A549 (cell line): ENCODE data around the gene TGIF2. TPM values are rescaled to one million over a fixed set of nuclear protein-coding genes. Genes with fewer than 3 reads are reported as not detected.

Source experiments
- ATAC-seq, 2 experiments: fragments of 200-7000 bp in 1 of 2; fragments of >200 bp in 1 of 2; cut with Nextera tagmentation in 1 of 2; cut with Tn5 transposase in 1 of 2; 3 replicates each; pipeline versions ENCODE4 v1.8.0 to v1.9.1; 2018 to 2020; ENCODE audit warnings: mild to moderate bottlenecking in 1 of 2, moderate library complexity in 1 of 2
- CTCF ChIA-PET: fragments of 300-600 bp; sonication (Branson Sonifier 250); formaldehyde crosslinking; extraction: SDS; loops from one replicate; lab custom pipeline; 2021; ENCODE audit warnings: antibody characterized with exemption, inconsistent platforms; lab: Yijun Ruan, JAX
- POLR2A ChIA-PET: fragments of 350-600 bp; formaldehyde crosslinking; extraction: SDS; loops from one replicate; lab custom pipeline; 2021; ENCODE audit warnings: antibody characterized with exemption, inconsistent platforms; lab: Yijun Ruan, JAX
- DNase-seq, 2 experiments: peaks; one replicate each; pipeline versions ENCODE4 v3.0.0 to v3.0.0-alpha.2; 2011 to 2016; ENCODE audit warnings: low read depth in 1 of 2, low spot score in 1 of 2
- FAIRE-seq: peaks from 2 replicates; lab custom pipeline; 2011; peaks lifted over from hg19 to GRCh38; lab: Jason Lieb, UNC
- H3K27ac ChIP-seq, 2 experiments: fragments of >200 bp; sonication (Bioruptor Twin); formaldehyde crosslinking; 3 replicates each; pipeline ENCODE4 v1.5.1; 2016 to 2017
- H3K4me1 ChIP-seq: fragments of >200 bp; sonication (Bioruptor Twin); formaldehyde crosslinking; 3 replicates; pipeline ENCODE4 v1.6.1; 2016
- H3K4me2 ChIP-seq: fragments of >200 bp; sonication (Bioruptor Twin); formaldehyde crosslinking; 3 replicates; pipeline ENCODE4 v1.6.1; 2016
- H3K4me3 ChIP-seq: fragments of >200 bp; sonication (Bioruptor Twin); formaldehyde crosslinking; 3 replicates; pipeline ENCODE4 v1.5.1; 2016
- H3K9me3 ChIP-seq: fragments of >200 bp; sonication (Bioruptor Twin); formaldehyde crosslinking; 3 replicates; pipeline ENCODE4 v1.6.1; 2016
- BHLHE40 ChIP-seq: IDR thresholded peaks from 2 replicates; pipeline ENCODE4 v1.6.1; 2012; ENCODE audit warnings: low read depth, low read length, inconsistent platforms
- CHD4 ChIP-seq: fragments of 200-600 bp; sonication (generic); IDR thresholded peaks from 2 replicates; pipeline ENCODE4 v1.6.1; 2016; ENCODE audit warnings: antibody characterized with exemption, mild to moderate bottlenecking, borderline replicate concordance
- EHF ChIP-seq: fragments of 250-450 bp; sonication (Bioruptor Pico); IDR thresholded peaks from 2 replicates; pipeline ENCODE4 v1.5.0; 2020; ENCODE audit warnings: mild to moderate bottlenecking
- FOSB ChIP-seq: fragments of 250-450 bp; sonication (Bioruptor Pico); IDR thresholded peaks from 2 replicates; pipeline ENCODE4 v1.5.0; 2020; ENCODE audit warnings: mild to moderate bottlenecking, moderate library complexity
- FOSL2 ChIP-seq, 2 experiments: fragments of 450-650 bp in 1 of 2; fragments of >200 bp in 1 of 2; sonication (Bioruptor Twin) in 1 of 2; formaldehyde crosslinking; IDR thresholded peaks; 2 replicates each; pipeline versions ENCODE4 v1.5.0 to v1.6.1; 2016 to 2020; ENCODE audit warnings: mild to moderate bottlenecking in 1 of 2, moderate library complexity in 1 of 2
- HDAC2 ChIP-seq: fragments of 200-600 bp; sonication (generic); IDR thresholded peaks from 2 replicates; pipeline ENCODE4 v1.6.1; 2016
- HOXA7 ChIP-seq: fragments of 250-450 bp; sonication (Bioruptor Pico); IDR thresholded peaks from 2 replicates; pipeline ENCODE4 v1.5.0; 2020; ENCODE audit warnings: mild to moderate bottlenecking, moderate library complexity
- HOXB13 ChIP-seq: fragments of 250-450 bp; sonication (Bioruptor Pico); IDR thresholded peaks from 2 replicates; pipeline ENCODE4 v1.5.0; 2020; ENCODE audit warnings: low read depth, mild to moderate bottlenecking, moderate library complexity
- JUN ChIP-seq, 2 experiments: fragments of >200 bp; sonication (Bioruptor Twin); formaldehyde crosslinking; IDR thresholded peaks; 2 replicates in 1 of 2; 3 replicates in 1 of 2; pipeline ENCODE4 v1.6.1; 2016 to 2017
- KDM1A ChIP-seq: fragments of 200-600 bp; sonication (generic); IDR thresholded peaks from 2 replicates; pipeline ENCODE4 v1.6.1; 2016; ENCODE audit warnings: low read depth, mild to moderate bottlenecking
- KDM5A ChIP-seq: fragments of 200-600 bp; sonication (generic); IDR thresholded peaks from 2 replicates; pipeline ENCODE4 v1.6.1; 2016; ENCODE audit warnings: antibody characterized with exemption, mild to moderate bottlenecking
- MYC ChIP-seq: IDR thresholded peaks from 2 replicates; pipeline ENCODE4 v1.6.1; 2012; ENCODE audit warnings: mild to moderate bottlenecking, inconsistent platforms, low read length, improper control_type of control experiment, borderline replicate concordance
- NPAS2 ChIP-seq: fragments of 250-450 bp; sonication (Bioruptor Pico); IDR thresholded peaks from 2 replicates; pipeline ENCODE4 v1.8.0; 2022; ENCODE audit warnings: mild to moderate bottlenecking, moderate library complexity, borderline replicate concordance
- PHF8 ChIP-seq: fragments of 200-600 bp; sonication (generic); IDR thresholded peaks from 2 replicates; pipeline ENCODE4 v1.6.1; 2016; ENCODE audit warnings: low read depth, mild to moderate bottlenecking, antibody characterized with exemption, moderate library complexity, borderline replicate concordance
- POLR2A ChIP-seq: IDR thresholded peaks from 2 replicates; pipeline ENCODE4 v1.6.1; 2012; ENCODE audit warnings: mild to moderate bottlenecking, low read length
- RAD21 ChIP-seq, 2 experiments: fragments of >200 bp in 1 of 2; sonication (Bioruptor Twin) in 1 of 2; formaldehyde crosslinking in 1 of 2; IDR thresholded peaks in 1 of 2; conservative IDR thresholded peaks in 1 of 2; 2 replicates in 1 of 2; 3 replicates in 1 of 2; pipeline ENCODE4 v1.6.1; 2012 to 2018; ENCODE audit warnings: inconsistent platforms in 1 of 2
- RARB ChIP-seq: fragments of 250-450 bp; sonication (Bioruptor Pico); IDR thresholded peaks from 2 replicates; pipeline ENCODE4 v1.8.0; 2021; ENCODE audit warnings: mild to moderate bottlenecking, moderate library complexity
- SMC3 ChIP-seq: fragments of >200 bp; sonication (Bioruptor Twin); formaldehyde crosslinking; IDR thresholded peaks from 3 replicates; pipeline ENCODE4 v1.6.1; 2018; ENCODE audit warnings: inconsistent platforms
- TFCP2L1 ChIP-seq: fragments of 250-450 bp; sonication (Bioruptor Pico); IDR thresholded peaks from 2 replicates; pipeline ENCODE4 v1.5.0; 2021; ENCODE audit warnings: mild to moderate bottlenecking
- TP53 ChIP-seq: fragments of 250-450 bp; sonication (Bioruptor Pico); IDR thresholded peaks from 2 replicates; pipeline ENCODE4 v1.5.0; 2021; ENCODE audit warnings: mild to moderate bottlenecking, moderate library complexity
- ZC3H11A ChIP-seq: fragments of 450-650 bp; IDR thresholded peaks from 2 replicates; pipeline ENCODE4 v1.6.1; 2014; ENCODE audit warnings: antibody characterized with exemption, mild to moderate bottlenecking
- ZFP36 ChIP-seq: fragments of 450-650 bp; IDR thresholded peaks from 2 replicates; pipeline ENCODE4 v1.6.1; 2014; ENCODE audit warnings: borderline replicate concordance; ENCODE audit not compliant: partially characterized antibody
- ZSCAN20 ChIP-seq: fragments of 250-450 bp; sonication (Bioruptor Pico); IDR thresholded peaks from 2 replicates; pipeline ENCODE4 v1.8.0; 2022; ENCODE audit warnings: mild to moderate bottlenecking, moderate library complexity
- WGBS: methylation state at CpG from one replicate; pipeline ENCODE4 v1.1.6; 2017; ENCODE audit errors: missing lambda C conversion rate; 5-methylcytosine and 5-hydroxymethylcytosine counted together
- polyA plus RNA-seq, 4 experiments: library from polyadenylated mRNA; depleted of rRNA in 3 of 4; stranded (reverse); fragments of >200 nt; fragmentation: RNase III in 1 of 4; extraction: RNeasy Plus Mini Kit Qiagen cat#74134 plus additional on column Dnase treatment in 1 of 4; gene quantifications; 2 replicates in 3 of 4; 3 replicates in 1 of 4; pipeline ENCODE4 v1.2.3, GENCODE V29; 2011 to 2017
- TF ChIP-seq, protein P1 (sequence below): fragments of 450-650 bp; IDR thresholded peaks from 2 replicates; pipeline ENCODE4 v1.6.1; 2014; ENCODE audit warnings: antibody characterized with exemption
- TF ChIP-seq, protein P2 (sequence below): IDR thresholded peaks from 2 replicates; pipeline ENCODE4 v1.6.1; 2012; ENCODE audit warnings: low read depth, borderline replicate concordance
- TF ChIP-seq, protein P3 (sequence below): IDR thresholded peaks from 2 replicates; pipeline ENCODE4 v1.6.1; 2012
- TF ChIP-seq, protein P4 (sequence below): IDR thresholded peaks from 2 replicates; pipeline ENCODE4 v1.6.1; 2012
- TF ChIP-seq, protein P5 (sequence below): fragments of 250-450 bp; sonication (Bioruptor Pico); IDR thresholded peaks from 2 replicates; pipeline ENCODE4 v1.5.0; 2020; ENCODE audit warnings: low read depth, mild to moderate bottlenecking, moderate library complexity

TGIF2 gene
- polyA plus RNA-seq, 2 of the 4 experiments (the other 2 are of a cell fraction) = 4.1 to 5.1 TPM

DNA sequence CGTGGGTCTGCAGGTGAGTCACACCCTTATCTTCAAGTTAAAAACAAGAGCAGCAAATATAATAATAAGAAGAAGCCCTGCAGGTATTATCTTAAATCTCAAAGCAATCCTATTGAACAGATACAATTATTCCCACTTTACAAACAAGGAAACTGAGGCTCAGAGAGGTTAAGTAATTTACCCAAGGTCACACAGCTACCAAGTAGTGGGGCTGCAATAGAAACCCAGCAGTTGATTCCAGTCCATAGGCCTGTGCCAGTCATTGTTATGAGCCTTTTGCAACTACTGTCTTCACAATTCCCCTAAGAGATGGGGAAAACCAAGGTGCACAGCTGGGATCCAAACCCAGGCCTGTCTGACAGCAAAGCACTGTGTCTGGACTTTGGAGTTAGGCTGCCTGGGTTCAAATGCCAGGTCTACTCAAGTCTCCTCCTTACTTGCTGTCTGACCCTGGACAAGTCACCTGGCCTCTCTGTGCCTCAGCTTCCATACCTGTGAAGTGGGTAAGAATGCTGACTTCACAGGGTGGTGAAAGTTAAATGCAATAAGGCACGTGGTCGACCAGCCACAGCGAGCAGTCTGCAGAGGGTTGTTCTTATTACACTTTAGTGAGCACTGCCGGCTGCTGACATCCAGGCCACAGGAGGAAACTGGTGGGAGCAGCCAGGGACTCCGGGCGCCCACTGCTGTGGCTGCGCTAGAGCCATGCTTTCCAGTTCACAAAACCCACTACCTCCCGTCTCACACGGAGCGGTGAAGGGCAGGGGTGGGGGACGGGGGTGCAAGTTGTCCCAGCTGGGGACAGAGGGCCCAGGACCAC lies 26.0 kb upstream of the TGIF2 start:
- CTCF ChIA-PET = interaction anchor here (0.6 to 1.2 kb wide), 3 partner anchors 11 to 207 kb away, joined by 3 to 4 read pairs (median 3); no protein-coding TSS in a partner anchor
- H3K4me3 ChIP-seq = no peak overlapping the region
- no peak overlapping the region for H3K27ac ChIP-seq
- POLR2A ChIA-PET = no interaction called here
- no peak overlapping the region for H3K4me2 ChIP-seq
- FAIRE-seq (no peak), ATAC-seq (no peak)
- H3K9me3 ChIP-seq = no peaks in the 10 kb centered on the region
- WGBS = 77% methylated on average over 11 of the region's 12 CpGs
- no peaks in the 10 kb centered on the region for H3K4me1 ChIP-seq
- TF ChIP-seq HOXB13 (CRISPR knock-in tag) (no peak), KDM1A (peak; percentile 77; the same call in 1 of the 2 replicates), ZFP36 (peak; percentile 44), FOSB (CRISPR knock-in tag) (no peak), CHD4 (0 out of 2 replicates have a peak, but pooled peaks have one; percentile 47), ZSCAN20 (no peak), MYC (no peak), BHLHE40 (no peak)
- TF ChIP-seq, protein P1, sequence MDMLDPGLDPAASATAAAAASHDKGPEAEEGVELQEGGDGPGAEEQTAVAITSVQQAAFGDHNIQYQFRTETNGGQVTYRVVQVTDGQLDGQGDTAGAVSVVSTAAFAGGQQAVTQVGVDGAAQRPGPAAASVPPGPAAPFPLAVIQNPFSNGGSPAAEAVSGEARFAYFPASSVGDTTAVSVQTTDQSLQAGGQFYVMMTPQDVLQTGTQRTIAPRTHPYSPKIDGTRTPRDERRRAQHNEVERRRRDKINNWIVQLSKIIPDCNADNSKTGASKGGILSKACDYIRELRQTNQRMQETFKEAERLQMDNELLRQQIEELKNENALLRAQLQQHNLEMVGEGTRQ = no peak
- TF ChIP-seq, all 56 proteins: peak for 3
- no peak for DNase-seq

DNA sequence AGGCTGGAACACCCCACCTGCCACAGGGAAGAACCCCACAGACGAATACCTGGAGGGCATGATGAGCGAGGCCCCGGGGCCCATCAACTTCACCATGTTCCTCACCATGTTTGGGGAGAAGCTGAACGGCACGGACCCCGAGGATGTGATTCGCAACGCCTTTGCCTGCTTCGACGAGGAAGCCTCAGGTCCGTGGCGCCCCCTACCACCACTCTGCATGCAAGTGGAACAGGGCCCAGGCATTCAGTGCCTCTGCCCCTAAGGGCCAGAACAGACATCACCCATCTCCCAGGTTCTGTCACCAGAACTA lies 25.4 kb upstream of the TGIF2 start:
- TF ChIP-seq TP53 (no peak), RAD21 (conservative IDR thresholded peaks at IDR 0.05 in 1 of 2, IDR thresholded peaks at IDR 0.05 in 1 of 2) (no peak), MYC (no peak), HDAC2 (no peak)
- TF ChIP-seq, protein P2, sequence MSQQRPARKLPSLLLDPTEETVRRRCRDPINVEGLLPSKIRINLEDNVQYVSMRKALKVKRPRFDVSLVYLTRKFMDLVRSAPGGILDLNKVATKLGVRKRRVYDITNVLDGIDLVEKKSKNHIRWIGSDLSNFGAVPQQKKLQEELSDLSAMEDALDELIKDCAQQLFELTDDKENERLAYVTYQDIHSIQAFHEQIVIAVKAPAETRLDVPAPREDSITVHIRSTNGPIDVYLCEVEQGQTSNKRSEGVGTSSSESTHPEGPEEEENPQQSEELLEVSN = no peak
- H3K4me1 ChIP-seq = no peaks in the 10 kb centered on the region
- FAIRE-seq (no peak), ATAC-seq (peak in 1 of 2 experiments; percentile 44; a peak in 4 of 6 replicates), DNase-seq (no peak)
- no peak overlapping the region for H3K4me2 ChIP-seq
- 84% methylated on average over 12 of the region's 12 CpGs for WGBS
- CTCF ChIA-PET = interaction anchor here (0.8 kb wide), 1 partner anchor 10 kb away, joined by 4 read pairs; no protein-coding TSS in a partner anchor
- no peaks in the 10 kb centered on the region for H3K9me3 ChIP-seq
- POLR2A ChIA-PET = no interaction called here
- H3K4me3 ChIP-seq = no peak overlapping the region
- no peak overlapping the region for H3K27ac ChIP-seq

DNA sequence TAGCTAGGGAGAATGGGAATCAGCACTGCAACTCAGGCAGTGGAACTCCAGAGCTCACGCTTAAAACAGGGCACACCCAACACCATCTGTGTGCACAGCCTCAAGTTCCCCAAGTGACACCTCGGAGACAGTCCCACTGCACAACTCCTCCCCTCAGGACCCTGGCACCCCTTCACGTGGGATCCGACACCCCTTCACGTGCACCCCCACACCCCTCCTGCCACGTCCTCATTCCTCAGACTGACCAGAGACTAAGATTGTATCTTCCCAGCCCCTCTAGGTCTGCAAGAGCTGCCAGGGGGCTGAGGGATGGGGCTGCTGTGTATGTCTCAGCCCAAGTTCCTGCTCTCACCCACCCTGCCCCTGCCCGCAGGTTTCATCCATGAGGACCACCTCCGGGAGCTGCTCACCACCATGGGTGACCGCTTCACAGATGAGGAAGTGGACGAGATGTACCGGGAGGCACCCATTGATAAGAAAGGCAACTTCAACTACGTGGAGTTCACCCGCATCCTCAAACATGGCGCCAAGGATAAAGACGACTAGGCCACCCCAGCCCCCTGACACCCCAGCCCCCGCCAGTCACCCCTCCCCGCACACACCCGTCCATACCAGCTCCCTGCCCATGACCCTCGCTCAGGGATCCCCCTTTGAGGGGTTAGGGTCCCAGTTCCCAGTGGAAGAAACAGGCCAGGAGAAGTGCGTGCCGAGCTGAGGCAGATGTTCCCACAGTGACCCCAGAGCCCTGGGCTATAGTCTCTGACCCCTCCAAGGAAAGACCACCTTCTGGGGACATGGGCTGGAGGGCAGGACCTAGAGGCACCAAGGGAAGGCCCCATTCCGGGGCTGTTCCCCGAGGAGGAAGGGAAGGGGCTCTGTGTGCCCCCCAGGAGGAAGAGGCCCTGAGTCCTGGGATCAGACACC lies 24.4 kb upstream of the TGIF2 start:
- DNase-seq = no peak
- Histone ChIP-seq H3K4me3 (no peak overlapping the region), H3K9me3 (no peaks in the 10 kb centered on the region), H3K4me1 (no peaks in the 10 kb centered on the region), H3K4me2 (no peak overlapping the region), H3K27ac (no peak overlapping the region)
- WGBS = 81% methylated on average over 19 of the region's 23 CpGs
- TF ChIP-seq JUN (IDR thresholded peaks at IDR 0.05) = no peak
- no peak for TF ChIP-seq HDAC2
- TF ChIP-seq PHF8 = no peak
- no peak for TF ChIP-seq POLR2A
- no peak for TF ChIP-seq EHF
- TF ChIP-seq HOXB13 (CRISPR knock-in tag) = no peak
- TF ChIP-seq NPAS2 (CRISPR knock-in tag) = no peak
- no peak for TF ChIP-seq ZC3H11A
- no peak for TF ChIP-seq BHLHE40
- TF ChIP-seq, protein P3, sequence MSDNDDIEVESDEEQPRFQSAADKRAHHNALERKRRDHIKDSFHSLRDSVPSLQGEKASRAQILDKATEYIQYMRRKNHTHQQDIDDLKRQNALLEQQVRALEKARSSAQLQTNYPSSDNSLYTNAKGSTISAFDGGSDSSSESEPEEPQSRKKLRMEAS = no peak
- TF ChIP-seq FOSL2 (IDR thresholded peaks at IDR 0.05) = no peak
- no peak for TF ChIP-seq FOSL2 (CRISPR knock-in tag; IDR thresholded peaks at IDR 0.05)
- no peak for TF ChIP-seq KDM5A
- TF ChIP-seq KDM1A = no peak
- TF ChIP-seq RARB = no peak
- no peak for TF ChIP-seq HOXA7 (CRISPR knock-in tag)
- TF ChIP-seq MYC = no peak
- no peak for TF ChIP-seq SMC3
- TF ChIP-seq, protein P4, sequence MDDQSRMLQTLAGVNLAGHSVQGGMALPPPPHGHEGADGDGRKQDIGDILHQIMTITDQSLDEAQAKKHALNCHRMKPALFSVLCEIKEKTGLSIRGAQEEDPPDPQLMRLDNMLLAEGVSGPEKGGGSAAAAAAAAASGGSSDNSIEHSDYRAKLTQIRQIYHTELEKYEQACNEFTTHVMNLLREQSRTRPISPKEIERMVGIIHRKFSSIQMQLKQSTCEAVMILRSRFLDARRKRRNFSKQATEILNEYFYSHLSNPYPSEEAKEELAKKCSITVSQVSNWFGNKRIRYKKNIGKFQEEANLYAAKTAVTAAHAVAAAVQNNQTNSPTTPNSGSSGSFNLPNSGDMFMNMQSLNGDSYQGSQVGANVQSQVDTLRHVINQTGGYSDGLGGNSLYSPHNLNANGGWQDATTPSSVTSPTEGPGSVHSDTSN = no peak
- TF ChIP-seq, protein P5, sequence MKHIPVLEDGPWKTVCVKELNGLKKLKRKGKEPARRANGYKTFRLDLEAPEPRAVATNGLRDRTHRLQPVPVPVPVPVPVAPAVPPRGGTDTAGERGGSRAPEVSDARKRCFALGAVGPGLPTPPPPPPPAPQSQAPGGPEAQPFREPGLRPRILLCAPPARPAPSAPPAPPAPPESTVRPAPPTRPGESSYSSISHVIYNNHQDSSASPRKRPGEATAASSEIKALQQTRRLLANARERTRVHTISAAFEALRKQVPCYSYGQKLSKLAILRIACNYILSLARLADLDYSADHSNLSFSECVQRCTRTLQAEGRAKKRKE (CRISPR knock-in tag) = no peak
- TF ChIP-seq TFCP2L1 (CRISPR knock-in tag) = no peak
- FAIRE-seq = no peak
- no peak for ATAC-seq
- CTCF ChIA-PET = interaction anchor here (0.6 to 2.1 kb wide), 6 partner anchors 11 to 269 kb away, joined by 3 to 6 read pairs (median 3); partner anchors contain the start of gene RAB5IF
- POLR2A ChIA-PET = no interaction called here
